Measurements from ENCODE around the gene TAF3. TPM values are rescaled to one million over a fixed set of nuclear protein-coding genes. Genes with fewer than 3 reads are reported as not detected.
"Not testable (repeated sequence)": the region's sequence is repeated elsewhere in the genome, so short reads cannot be mapped to it uniquely, and the experiment has no call there.

Gene TAF3
- polyA plus RNA-seq, 3 donors from 2014 or later, result 3.5 to 13.2 (median 5.5) TPM

- H3K27ac Mint-ChIP-seq, result peak overlapping the region in 1 of 6 donors; percentile 76
- H3K36me3 Mint-ChIP-seq, result peaks cover 17 to 27% (median 21%) of the 10 kb centered on the region in 3 donors
- no peak overlapping the region for H3K4me3 Mint-ChIP-seq
- peaks cover 0 to 4% (median 0%) of the 10 kb centered on the region in 3 donors for H3K27me3 Mint-ChIP-seq (ENCODE audit: low read depth in 3 of 3)
- DNase-seq, result no peak
- H3K4me1 Mint-ChIP-seq, result no peaks in the 10 kb centered on the region
- H3K9me3 Mint-ChIP-seq, result peaks cover 0 to 10% (median 0%) of the 10 kb centered on the region in 6 donors
These were observed 180.5 kb downstream of the TAF3 start for GRCh38 chr10:7998831-7999230.

DNA sequence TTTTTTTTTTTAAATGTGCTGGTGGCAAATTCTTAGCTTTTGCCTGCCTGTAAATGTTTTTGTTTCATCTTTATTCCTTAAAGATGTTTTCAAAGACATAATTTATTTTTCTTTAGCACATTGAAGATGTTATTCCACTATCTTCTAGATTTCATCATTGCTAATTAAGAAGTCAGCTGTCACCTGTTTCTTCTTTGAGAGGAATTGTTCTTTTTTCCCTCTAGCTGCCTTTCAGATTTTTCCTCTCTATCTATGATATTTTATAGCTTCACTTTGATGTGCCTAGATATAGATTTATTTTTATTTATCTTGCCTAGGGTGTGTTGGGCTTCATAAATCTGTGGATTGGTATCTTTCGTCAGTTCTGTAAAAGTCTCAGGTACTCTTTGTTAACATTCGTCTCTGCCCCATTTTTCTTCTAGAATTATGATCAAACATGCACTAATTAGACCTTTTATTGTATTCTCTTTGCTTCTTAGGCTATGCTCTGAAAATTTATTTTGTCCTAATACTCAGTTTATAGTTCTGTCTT, 186.2 kb downstream of the TAF3 start:
- Mint-ChIP-seq H3K27me3 (ENCODE audit: low read depth in 3 of 3) (no peaks in the 10 kb centered on the region), H3K4me3 (no peak overlapping the region), H3K27ac (no peak overlapping the region), H3K4me1 (no peaks in the 10 kb centered on the region), H3K9me3 (peaks cover 0 to 22% (median 9%) of the 10 kb centered on the region in 6 donors), H3K36me3 (peaks cover 30 to 45% (median 34%) of the 10 kb centered on the region in 3 donors)
- no peak for DNase-seq

DNA sequence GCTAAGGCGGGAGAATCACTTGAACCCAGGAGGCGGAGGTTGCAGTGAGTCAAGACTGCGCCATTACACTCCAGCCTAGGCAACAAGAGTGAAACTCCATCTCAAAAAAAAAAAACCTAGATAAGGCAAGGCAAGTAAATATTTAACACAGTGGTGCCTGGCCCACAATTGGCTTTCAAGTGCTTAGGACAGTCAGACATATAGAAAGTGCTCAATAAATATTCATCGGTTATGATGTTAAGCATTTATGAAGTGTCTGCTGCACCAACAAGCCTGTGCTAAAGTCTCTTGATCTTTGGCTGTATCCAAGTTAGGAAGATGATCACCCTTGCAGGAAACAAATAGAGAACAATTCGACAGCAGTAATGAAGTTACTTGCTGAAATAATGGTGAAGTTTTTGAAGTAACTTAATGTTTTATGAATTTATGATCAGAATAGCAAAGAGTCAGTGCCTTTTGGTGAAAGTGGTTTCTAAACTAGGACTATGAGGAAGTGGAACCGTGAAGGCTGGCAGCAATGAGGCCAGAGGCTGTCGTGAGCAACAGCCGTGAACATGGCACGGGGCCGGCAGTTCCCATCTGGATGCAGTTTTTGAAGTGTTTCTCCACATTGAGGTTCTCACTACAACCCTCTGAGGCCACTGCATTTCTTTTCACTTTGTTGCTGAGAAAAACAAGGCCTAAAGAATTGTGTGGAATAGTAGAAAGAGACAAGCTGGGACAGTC, 188.1 kb downstream of the TAF3 start:
- H3K27ac Mint-ChIP-seq, result no peak overlapping the region
- no peak overlapping the region for H3K4me3 Mint-ChIP-seq
- no peaks in the 10 kb centered on the region for H3K4me1 Mint-ChIP-seq
- peaks cover 0 to 2% (median 0%) of the 10 kb centered on the region in 3 donors for H3K27me3 Mint-ChIP-seq (ENCODE audit: low read depth in 3 of 3)
- H3K36me3 Mint-ChIP-seq, result peaks cover 30 to 47% (median 37%) of the 10 kb centered on the region in 3 donors
- no peak for DNase-seq
- H3K9me3 Mint-ChIP-seq, result peaks cover 0 to 22% (median 9%) of the 10 kb centered on the region in 6 donors

GRCh38 chr10:8009031-8009430, 190.7 kb downstream of the TAF3 start:
- Mint-ChIP-seq H3K4me3 (no peak overlapping the region), H3K27ac (no peak overlapping the region), H3K9me3 (peaks cover 0 to 12% (median 8%) of the 10 kb centered on the region in 6 donors), H3K27me3 (ENCODE audit: low read depth in 3 of 3) (peaks cover 0 to 2% (median 0%) of the 10 kb centered on the region in 3 donors), H3K4me1 (no peaks in the 10 kb centered on the region), H3K36me3 (peaks cover 23 to 38% (median 37%) of the 10 kb centered on the region in 3 donors)
- DNase-seq, result no peak

GRCh38 chr10:8013006-8013405, 194.7 kb downstream of the TAF3 start:
- no peak for DNase-seq
- Mint-ChIP-seq H3K27me3 (ENCODE audit: low read depth in 3 of 3) (peaks cover 0 to 2% (median 0%) of the 10 kb centered on the region in 3 donors), H3K36me3 (peaks cover 16 to 48% (median 29%) of the 10 kb centered on the region in 3 donors), H3K4me1 (no peaks in the 10 kb centered on the region), H3K27ac (no peak overlapping the region), H3K9me3 (no peaks in the 10 kb centered on the region), H3K4me3 (no peak overlapping the region)

- peaks cover 0 to 2% (median 0%) of the 10 kb centered on the region in 3 donors for H3K27me3 Mint-ChIP-seq (ENCODE audit: low read depth in 3 of 3)
- DNase-seq, result no peak
- H3K27ac Mint-ChIP-seq, result no peak overlapping the region
- no peak overlapping the region for H3K4me3 Mint-ChIP-seq
- no peaks in the 10 kb centered on the region for H3K4me1 Mint-ChIP-seq
- H3K9me3 Mint-ChIP-seq, result no peaks in the 10 kb centered on the region
- H3K36me3 Mint-ChIP-seq, result peaks cover 16 to 51% (median 29%) of the 10 kb centered on the region in 3 donors
These were observed 195.3 kb downstream of the TAF3 start for GRCh38 chr10:8013619-8014018.

GRCh38 chr10:8014649-8015048, 196.3 kb downstream of the TAF3 start:
- H3K4me3 Mint-ChIP-seq, result no peak overlapping the region
- H3K36me3 Mint-ChIP-seq, result peaks cover 16 to 52% (median 29%) of the 10 kb centered on the region in 3 donors
- DNase-seq, result no peak
- no peaks in the 10 kb centered on the region for H3K4me1 Mint-ChIP-seq
- no peaks in the 10 kb centered on the region for H3K9me3 Mint-ChIP-seq
- H3K27me3 Mint-ChIP-seq (ENCODE audit: low read depth in 3 of 3), result peaks cover 0 to 2% (median 0%) of the 10 kb centered on the region in 3 donors
- no peak overlapping the region for H3K27ac Mint-ChIP-seq

- H3K4me3 Mint-ChIP-seq, result no peak overlapping the region
- DNase-seq, result no peak
- peaks cover 0 to 3% (median 2%) of the 10 kb centered on the region in 3 donors for H3K27me3 Mint-ChIP-seq (ENCODE audit: low read depth in 3 of 3)
- H3K9me3 Mint-ChIP-seq, result no peaks in the 10 kb centered on the region
- H3K36me3 Mint-ChIP-seq, result peaks cover 13 to 37% (median 21%) of the 10 kb centered on the region in 3 donors
- H3K4me1 Mint-ChIP-seq, result no peaks in the 10 kb centered on the region
- H3K27ac Mint-ChIP-seq, result peak overlapping the region in 1 of 6 donors; percentile 1
These were observed 199.0 kb downstream of the TAF3 start for GRCh38 chr10:8017277-8017676.

DNA sequence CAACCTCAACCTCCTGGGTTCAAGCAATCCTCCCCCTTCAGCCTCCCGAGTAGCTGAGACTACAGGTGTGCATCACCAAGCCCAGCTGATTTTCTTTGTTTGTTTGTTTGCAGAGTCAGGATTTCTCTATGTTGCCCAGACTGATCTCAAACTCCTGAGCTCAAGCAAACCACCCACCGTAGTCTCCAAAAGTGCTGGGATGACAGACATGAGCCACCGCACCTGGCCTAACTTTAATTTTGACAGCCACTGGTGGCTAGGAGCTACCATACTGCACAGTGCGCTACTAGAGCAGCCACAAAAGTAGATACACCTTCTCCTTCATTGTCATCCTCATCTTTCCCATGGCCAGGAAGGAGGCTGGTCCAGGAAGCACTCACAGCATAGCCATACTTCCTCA, 205.0 kb downstream of the TAF3 start:
- Mint-ChIP-seq H3K36me3 (peaks cover 0 to 4% (median 0%) of the 10 kb centered on the region in 3 donors), H3K9me3 (no peaks in the 10 kb centered on the region), H3K4me3 (no peak overlapping the region), H3K27ac (no peak overlapping the region), H3K4me1 (peaks cover 4 to 7% of the 10 kb centered on the region in 2 donors), H3K27me3 (ENCODE audit: low read depth in 3 of 3) (peaks cover 0 to 7% (median 5%) of the 10 kb centered on the region in 3 donors)
- DNase-seq, result no peak

DNA sequence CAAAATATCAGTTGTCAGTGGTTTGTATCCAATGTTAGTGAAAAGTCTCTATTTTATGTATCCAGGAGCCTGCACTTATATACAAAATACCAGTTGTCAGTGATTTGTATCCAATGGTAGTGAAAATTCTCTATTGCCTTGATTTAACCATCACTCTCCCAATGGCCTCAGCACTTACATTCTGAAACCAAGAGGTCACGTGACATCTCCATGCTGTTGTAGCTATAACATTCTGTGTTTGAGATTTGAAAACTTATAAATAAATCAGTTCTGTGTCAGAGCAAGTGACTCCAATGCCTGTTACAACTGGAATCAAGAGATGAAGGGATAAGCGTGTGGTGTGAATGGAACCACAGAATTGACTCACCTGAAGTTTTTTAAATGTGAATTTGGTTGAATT, 205.5 kb downstream of the TAF3 start:
- no peaks in the 10 kb centered on the region for H3K36me3 Mint-ChIP-seq
- peaks cover 0 to 7% (median 5%) of the 10 kb centered on the region in 3 donors for H3K27me3 Mint-ChIP-seq (ENCODE audit: low read depth in 3 of 3)
- no peaks in the 10 kb centered on the region for H3K9me3 Mint-ChIP-seq
- no peak for DNase-seq
- no peak overlapping the region for H3K4me3 Mint-ChIP-seq
- H3K4me1 Mint-ChIP-seq, result peaks cover 4 to 7% of the 10 kb centered on the region in 2 donors
- no peak overlapping the region for H3K27ac Mint-ChIP-seq

GRCh38 chr10:8026349-8027259, 208.3 kb downstream of the TAF3 start:
- DNase-seq, result no peak
- H3K27ac Mint-ChIP-seq, result no peak overlapping the region
- H3K4me1 Mint-ChIP-seq, result peaks cover 4 to 7% of the 10 kb centered on the region in 2 donors
- peak overlapping the region; percentile 55 to 79 (median 70) for H3K4me3 Mint-ChIP-seq
- no peaks in the 10 kb centered on the region for H3K36me3 Mint-ChIP-seq
- no peaks in the 10 kb centered on the region for H3K9me3 Mint-ChIP-seq
- H3K27me3 Mint-ChIP-seq (ENCODE audit: low read depth in 3 of 3), result peaks cover 5 to 8% (median 5%) of the 10 kb centered on the region in 3 donors

GRCh38 chr10:8031211-8031610, 212.9 kb downstream of the TAF3 start:
- not testable (repeated sequence) for H3K9me3 Mint-ChIP-seq

GRCh38 chr10:8032558-8032957, 214.3 kb downstream of the TAF3 start:
- Mint-ChIP-seq H3K9me3 (peaks cover 0 to 6% (median 0%) of the 10 kb centered on the region in 6 donors), H3K27me3 (ENCODE audit: low read depth in 3 of 3) (peaks cover 33 to 47% (median 45%) of the 10 kb centered on the region in 3 donors), H3K4me3 (peak overlapping the region in 1 of 5 donors; percentile 8), H3K36me3 (no peaks in the 10 kb centered on the region), H3K4me1 (peaks cover 11 to 14% of the 10 kb centered on the region in 2 donors), H3K27ac (no peak overlapping the region)
- DNase-seq, result no peak

More at GRCh38 chr10:8031211-8031610, 212.9 kb downstream of the TAF3 start:
- not testable (repeated sequence) for DNase-seq, H3K4me3 Mint-ChIP-seq, H3K36me3 Mint-ChIP-seq, H3K27ac Mint-ChIP-seq
- Mint-ChIP-seq H3K4me1 (peaks cover 15% of the 10 kb centered on the region in 2 donors), H3K27me3 (ENCODE audit: low read depth in 3 of 3) (peaks cover 23 to 35% (median 35%) of the 10 kb centered on the region in 3 donors)

All from immature natural killer cell (primary cell).